DMS153 treated with DMSO at 0.1 percent for 48 hours (cell line): ENCODE measurements around the gene DUOX1.

Experiments
- DNase-seq: peaks from one replicate; lab custom pipeline; 2025; ENCODE audit not compliant: unreplicated experiment; lab: John Stamatoyannopoulos, UW

Gene DUOX1

DNA sequence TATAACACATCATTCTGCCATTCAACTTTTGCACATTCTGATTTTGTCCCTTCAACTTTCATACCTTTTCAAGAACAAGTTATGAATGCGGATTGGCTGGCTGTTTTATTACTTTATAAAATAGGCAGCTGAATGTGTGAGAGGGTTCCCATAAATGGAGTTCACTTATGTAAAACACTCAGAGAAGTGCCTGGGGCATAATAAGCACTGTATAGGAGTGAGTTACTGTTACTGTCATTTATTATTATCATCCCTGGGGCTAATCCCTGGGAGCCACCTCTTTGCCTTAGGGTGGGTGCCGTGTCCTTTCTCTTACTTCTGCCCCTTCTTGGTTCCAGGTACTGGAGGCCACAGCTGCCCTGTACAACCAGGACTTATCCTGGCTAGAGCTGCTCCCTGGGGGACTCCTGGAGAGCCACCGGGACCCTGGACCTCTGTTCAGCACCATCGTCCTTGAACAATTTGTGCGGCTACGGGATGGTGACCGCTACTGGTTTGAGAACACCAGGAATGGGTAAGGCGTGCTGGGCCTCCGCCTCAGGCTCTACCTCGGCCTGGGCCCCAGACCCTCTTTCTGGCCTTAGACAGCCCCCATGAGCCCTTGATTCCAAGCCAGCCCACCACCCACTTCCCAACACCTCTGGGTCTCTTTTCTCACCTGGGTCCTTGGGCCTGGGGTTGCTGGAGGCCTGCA lies 10.9 kb downstream of the DUOX1 start:
- no peak for DNase-seq

DNA sequence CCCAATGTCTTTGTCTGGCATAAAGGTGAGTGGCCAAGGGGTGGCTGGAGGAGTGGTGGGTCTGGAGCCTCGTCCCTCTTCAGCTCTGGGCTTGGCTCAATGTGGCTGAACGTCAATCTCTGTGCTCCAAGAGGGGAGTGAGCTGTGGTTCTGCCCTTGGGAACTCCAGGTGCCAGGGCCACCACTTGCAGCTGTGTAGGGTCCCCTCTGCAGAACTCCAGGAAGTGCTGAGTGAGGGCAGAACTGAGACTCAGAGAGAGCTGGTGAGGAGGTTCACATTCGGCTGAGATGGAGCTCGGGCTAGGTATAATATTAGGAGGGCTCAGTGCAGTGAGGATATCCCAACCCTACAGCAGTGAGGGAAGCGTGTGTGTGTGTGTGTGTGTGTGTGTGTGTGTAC lies 11.6 kb downstream of the DUOX1 start:
- no peak for DNase-seq

DNA sequence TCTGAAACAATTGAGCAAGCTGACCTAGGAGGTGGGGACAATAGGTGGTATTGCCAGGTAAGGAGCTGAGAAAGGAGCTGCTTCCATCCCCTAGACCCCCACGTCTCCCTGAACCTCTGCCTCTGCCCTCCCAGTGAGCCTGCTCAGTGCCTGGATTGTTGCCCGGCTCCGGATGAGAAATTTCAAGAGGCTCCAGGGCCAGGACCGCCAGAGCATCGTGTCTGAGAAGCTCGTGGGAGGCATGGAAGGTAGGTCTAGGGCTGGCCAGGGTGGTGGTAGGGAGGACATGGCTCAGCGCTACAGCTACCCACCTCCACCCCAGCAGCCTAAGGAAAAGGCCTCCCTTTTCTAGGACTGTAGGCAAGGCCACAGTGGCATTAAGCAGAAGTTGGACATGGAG lies 13.3 kb downstream of the DUOX1 start:
- no peak for DNase-seq

DNA sequence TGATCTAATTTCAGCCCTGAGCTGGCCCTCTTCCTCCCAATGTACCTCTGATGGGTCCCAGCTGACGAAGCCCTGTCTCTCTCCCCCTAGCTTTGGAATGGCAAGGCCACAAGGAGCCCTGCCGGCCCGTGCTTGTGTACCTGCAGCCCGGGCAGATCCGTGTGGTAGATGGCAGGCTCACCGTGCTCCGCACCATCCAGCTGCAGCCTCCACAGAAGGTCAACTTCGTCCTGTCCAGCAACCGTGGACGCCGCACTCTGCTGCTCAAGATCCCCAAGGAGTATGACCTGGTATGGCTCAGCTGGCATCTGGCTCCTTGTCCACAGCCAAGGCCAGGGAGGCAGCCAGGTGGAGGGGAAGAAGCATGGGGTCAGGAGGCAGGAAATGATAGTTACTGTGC lies 14.2 kb downstream of the DUOX1 start:
- DNase-seq, result no peak

DNA sequence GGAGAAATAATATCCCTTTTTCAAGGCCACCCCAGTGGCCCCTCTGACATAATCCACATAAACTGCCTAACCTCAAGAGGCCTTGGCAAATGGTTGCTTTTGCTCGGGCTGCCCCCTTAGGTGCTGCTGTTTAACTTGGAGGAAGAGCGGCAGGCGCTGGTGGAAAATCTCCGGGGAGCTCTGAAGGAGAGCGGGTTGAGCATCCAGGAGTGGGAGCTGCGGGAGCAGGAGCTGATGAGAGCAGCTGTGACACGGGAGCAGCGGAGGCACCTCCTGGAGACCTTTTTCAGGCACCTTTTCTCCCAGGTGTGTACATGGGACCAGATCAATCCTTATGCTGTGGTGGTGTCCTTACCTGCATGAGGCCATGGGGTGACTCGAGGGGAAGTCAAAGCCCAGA lies 15.0 kb downstream of the DUOX1 start:
- DNase-seq, result no peak

DNA sequence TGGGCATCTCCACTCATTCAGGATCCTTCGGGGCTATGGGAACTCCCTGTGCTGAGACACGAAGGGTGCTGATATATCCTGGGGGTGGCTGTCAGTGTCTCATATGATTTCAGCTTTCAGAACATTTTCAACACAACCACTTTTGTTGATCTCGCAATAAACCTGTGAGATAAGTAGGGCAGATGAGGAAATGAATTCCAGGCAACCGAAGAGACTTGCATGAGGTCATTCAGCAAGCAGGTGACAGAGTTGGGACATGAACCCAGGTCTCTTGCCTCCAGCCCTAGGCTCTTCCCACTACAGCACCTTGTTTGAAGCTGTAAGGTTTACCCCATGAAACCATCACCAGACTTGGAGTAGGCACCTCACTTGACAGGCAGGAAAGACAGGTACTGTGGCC lies 16.6 kb downstream of the DUOX1 start:
- no peak for DNase-seq

DNA sequence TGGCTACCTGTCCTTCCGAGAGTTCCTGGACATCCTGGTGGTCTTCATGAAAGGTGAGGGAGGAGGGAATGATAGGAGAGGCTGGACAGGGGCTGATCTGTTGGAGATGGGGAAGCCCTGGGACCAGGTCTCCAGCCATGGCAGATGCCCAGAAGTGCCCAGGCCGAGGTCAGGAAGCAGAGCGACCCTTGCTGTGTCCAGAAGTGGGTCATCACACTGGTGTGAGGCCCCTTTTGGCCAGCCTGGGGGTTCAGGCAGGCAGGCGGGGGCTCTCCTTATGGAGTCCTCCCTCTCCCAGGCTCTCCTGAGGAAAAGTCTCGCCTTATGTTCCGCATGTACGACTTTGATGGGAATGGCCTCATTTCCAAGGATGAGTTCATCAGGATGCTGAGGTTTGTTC lies 17.8 kb downstream of the DUOX1 start:
- DNase-seq, result no peak

DNA sequence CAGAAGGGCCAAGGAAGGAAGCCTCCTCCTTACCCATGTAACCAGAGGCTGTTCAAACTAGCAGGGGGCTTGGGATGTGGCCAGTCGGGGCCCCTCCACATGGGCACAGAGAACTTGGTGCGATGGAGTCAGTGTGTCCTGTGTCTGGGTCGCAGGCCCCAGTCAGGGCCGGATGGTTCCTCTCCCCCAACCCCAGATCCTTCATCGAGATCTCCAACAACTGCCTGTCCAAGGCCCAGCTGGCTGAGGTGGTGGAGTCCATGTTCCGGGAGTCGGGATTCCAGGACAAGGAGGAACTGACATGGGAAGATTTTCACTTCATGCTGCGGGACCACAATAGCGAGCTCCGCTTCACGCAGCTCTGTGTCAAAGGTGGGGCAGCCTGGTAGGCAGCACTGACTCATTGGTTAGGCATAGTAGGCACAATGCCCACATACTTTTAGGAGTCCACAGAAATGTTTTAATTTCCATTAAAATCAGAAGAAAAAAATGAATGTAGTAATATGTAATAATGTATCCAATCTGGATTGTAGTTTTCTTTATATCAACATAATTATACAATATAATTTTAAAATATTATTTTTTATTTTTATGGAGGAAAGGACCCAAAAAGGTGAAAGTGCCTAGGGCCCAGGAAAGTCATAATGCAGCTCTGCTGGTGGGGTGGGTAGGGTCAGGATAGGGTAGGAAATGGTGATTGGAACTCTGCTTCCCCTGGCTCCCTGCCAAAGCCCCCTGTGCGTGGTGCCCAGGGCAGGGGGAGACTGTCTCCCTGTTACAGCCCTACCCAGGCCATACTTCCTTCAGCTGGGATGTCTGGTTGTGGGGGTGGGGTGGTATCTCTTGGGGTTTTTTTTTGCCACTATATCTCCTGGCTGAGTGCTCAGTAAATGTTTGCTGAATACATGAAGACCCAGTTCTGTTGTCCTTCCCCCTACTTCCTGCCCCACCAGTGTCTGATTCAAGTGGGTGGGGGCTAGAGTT lies 18.6 kb downstream of the DUOX1 start:
- no peak for DNase-seq

DNA sequence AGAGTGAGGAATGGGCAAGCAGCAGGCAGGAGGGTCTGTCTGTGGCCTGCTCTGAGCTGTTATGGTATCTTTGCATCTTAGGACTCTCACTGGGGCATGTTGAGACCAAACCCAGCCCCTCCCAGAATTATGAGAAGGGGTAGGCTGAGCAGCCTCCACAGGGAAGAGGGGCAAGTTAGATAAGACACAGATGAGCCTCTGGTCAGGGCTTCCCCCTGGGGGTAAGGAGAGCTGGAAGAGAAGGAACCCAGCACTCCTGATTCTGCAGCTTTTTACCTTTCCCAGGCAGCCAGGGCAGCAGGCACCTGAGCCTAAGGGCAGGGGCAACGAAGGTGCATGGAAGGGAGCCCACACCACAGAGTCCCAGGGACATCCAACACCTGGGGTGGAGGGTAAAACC lies 19.3 kb downstream of the DUOX1 start:
- DNase-seq, result no peak

DNA sequence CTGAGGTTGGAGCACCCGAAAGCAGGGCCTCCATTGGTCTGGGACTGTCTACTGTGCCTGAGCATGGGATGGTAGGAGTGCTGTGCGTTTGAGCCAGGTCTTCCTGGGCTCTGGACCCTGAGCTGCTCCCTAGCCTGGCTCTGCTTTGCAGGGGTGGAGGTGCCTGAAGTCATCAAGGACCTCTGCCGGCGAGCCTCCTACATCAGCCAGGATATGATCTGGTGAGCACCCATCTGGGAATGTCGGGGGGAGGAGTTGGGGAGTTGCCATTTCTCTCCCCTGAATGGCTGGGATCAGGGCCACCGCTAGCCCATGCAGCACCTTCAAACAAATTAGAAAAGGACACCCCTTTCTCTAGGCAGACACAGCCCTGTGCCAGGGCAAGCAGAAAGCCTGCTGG lies 20.7 kb downstream of the DUOX1 start:
- no peak for DNase-seq

DNA sequence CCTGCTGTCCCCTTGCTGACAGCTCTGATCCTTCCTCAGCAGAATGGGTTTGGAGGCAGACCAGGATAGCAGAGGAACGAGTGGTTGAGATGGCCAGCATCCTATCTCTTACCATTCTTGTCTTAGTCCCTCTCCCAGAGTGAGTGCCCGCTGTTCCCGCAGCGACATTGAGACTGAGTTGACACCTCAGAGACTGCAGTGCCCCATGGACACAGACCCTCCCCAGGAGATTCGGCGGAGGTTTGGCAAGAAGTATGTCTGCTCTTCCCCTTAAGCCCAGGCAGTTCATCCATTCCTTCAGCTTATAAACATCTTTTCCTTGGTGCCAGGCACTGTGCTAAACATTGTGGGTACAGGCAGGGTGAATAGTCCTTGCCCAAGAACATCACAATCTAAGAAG lies 21.2 kb downstream of the DUOX1 start:
- no peak for DNase-seq

DNA sequence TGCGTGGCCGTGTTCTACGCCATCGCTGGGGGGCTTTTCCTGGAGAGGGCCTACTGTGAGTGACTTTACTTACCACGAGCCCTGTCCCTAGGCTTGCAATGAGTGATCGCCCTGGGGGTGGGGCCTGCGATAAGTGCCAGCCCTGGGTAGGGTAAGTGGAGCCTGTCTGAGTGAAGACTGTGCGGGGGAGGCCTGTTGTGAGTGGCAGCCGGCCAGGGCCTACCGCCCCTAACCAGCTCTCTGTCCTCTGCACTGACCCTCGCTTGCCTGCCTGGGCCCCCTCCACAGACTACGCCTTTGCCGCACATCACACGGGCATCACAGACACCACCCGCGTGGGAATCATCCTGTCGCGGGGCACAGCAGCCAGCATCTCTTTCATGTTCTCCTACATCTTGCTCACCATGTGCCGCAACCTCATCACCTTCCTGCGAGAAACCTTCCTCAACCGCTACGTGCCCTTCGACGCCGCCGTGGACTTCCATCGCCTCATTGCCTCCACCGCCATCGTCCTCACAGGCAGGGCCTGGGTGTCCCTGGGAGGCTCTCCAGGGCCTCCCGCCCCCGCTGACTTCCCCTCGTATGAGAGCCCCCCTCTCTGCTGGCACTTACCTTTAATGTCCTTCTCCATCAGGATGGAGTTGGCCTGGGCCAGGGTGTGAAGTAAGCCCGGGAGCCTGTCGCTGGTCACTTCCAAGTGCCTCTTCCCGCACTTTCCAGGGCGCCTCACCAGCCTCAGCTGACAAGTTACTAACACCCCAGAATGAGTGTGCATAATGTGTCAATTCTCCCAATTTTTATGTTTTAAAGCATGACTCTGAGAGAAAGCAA lies 22.4 kb downstream of the DUOX1 start:
- no peak for DNase-seq

DNA sequence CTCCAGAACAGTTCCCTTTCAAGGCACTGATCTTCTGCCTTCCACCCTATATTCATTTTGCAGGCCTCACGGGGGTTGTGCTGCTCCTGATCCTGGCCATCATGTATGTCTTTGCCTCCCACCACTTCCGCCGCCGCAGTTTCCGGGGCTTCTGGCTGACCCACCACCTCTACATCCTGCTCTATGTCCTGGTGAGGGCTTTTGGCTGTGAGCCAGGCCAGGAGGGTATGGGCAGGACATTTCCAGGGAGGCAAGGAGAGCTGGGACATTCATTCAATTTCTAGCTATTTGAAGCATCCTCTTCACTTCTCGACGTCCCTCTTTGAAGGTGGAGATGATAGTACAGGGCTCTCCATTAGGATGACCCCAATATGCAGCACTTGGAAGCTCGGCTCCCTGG lies 25.9 kb downstream of the DUOX1 start:
- DNase-seq, result no peak

DNA sequence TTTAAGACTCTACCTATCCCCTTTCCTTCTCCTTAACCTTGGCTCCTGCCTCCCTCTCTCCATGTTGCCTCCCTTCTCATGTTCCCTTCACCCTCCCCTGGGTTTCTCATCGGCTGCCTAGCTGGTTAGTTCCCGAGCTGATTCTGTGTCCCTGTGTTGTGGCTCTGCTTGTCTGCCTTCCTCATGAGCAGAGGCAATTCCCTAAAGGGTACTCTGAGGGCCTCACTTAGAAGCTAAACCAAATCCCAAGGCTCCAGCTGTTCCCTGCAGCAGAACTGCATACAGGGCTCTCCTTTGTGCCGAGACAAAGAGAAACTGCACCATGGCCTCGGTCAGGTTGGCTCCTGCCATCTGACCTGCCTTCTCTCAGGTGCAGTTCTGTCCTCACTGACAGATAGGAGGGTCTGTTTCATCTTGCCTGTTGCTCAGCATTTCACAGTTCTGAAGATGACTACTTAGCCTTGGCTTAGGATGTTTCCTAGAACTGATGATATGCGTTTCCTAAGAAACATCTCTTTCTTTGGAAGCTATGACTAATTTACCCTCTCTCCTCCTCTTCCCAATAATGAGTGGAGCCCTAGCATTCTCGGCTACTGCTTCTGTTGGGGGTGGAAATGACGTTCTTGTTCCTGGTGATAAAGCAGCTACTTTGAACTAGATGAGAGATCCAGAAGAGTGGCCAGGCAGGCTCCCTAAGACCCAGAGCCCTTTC lies 27.1 kb downstream of the DUOX1 start:
- no peak for DNase-seq

DNA sequence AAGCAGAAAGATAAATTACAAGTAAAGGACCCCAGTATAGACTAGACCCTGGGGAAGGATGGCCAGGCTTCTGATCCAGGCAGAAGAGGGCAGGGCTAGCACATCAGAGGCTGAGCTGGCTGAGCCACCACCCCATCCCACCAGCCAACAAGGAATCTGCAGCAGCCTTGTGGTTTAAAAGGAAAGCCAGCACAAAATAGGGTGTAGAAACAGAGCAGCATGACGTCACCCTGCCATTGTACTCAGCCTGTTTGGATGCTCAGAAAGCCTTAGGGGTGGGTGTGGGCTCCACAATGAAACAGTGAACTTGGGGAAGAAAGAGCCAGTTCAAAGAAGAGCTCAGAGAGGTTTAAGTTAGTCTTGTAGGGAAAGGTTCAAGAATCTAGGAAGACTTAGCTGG lies 28.2 kb downstream of the DUOX1 start:
- DNase-seq, result no peak

DNA sequence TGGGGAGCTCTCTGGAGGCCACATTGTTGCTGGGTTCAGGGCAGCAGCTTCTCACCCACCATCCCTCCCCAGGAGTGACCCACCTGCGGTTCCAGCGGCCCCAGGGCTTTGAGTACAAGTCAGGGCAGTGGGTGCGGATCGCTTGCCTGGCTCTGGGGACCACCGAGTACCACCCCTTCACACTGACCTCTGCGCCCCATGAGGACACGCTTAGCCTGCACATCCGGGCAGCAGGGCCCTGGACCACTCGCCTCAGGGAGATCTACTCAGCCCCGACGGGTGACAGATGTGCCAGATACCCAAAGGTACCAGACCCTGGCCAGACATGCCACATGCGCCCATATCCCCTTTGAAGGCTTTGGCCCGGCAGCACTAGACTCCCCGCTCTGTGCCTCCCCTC lies 31.9 kb downstream of the DUOX1 start:
- DNase-seq, result no peak

DNA sequence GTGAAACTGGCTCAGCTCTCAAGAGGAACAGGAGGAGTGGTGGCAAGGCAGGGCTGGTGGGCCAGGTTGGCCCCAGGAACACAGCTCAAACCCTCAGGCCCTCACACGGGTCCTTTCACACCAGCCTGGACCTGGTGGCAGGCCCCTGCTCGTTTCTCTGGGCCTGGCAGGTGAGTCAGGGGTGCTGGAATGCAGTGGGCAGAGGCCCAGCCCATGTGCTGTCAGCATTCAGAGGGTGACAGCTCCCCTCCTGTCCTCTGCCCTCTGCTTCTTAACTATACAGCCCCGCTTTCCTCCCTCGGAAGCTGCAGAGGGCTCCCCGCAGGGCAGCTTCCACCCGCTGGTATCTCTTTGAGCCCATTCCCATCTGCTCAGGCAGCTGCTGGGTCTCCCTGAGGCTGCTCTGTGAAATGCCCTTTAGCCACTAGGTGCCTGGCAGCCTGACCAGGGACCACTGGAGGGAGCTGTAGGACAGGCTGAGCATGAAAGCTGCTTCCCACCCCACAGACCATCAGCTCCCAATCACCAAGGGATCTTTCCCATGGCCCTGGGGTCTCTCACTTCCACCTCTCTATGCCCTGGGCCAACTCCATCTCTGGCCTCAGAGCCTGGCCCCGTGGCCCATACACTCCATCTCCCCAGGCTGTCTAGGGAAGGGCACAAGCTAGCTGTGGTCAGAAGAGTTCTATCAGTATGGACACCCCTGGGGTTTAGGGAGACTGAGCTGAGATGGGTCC lies 33.1 kb downstream of the DUOX1 start:
- peak; percentile 1 for DNase-seq

DNA sequence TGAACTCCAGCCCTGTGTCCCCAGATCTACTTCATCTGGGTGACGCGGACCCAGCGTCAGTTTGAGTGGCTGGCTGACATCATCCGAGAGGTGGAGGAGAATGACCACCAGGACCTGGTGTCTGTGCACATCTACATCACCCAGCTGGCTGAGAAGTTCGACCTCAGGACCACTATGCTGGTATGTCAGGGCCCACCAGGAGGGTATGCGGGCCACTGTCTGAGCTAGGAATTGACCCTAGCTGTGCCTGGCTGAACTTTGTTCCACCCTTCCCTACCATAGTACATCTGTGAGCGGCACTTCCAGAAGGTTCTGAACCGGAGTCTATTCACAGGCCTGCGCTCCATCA lies 33.7 kb downstream of the DUOX1 start:
- DNase-seq, result no peak

DNA sequence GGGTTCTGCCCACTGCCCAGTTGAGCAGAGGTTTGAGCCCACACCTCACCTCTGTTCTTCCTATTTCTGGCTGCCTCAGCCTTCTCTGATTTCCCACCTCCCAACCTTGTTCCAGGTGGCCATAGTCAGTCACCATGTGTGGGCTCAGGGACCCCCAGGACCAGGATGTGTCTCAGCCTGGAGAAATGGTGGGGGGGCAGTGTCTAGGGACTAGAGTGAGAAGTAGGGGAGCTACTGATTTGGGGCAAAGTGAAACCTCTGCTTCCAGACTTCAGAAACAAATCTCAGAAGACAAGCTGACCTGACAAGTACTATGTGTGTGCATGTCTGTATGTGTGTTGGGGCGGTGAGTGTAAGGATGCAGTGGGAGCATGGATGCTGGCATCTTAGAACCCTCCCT lies 35.1 kb downstream of the DUOX1 start:
- DNase-seq, result no peak

DNA sequence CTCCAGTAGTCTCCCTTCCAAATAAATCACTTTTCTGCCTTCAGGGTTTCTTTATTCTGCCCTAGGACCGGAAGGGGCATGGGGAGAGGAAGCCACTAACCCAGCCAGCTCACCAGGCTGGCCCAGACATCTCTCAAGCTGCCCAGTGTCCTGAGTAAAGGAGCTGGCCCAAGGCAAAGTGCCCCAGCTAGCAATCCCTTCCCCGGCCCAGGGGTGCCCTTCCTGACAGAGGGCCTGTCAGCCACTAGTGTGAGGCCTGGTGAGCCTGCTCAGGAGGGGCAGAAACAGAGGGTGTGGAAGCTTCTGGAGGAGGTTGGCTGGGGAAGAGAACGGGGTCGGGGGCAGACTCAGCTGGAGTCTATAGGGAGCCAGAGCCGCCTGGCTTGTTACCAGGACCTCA lies 35.7 kb downstream of the DUOX1 start:
- no peak for DNase-seq
